Measurements from ENCODE around the gene PRKCA.

DNA sequence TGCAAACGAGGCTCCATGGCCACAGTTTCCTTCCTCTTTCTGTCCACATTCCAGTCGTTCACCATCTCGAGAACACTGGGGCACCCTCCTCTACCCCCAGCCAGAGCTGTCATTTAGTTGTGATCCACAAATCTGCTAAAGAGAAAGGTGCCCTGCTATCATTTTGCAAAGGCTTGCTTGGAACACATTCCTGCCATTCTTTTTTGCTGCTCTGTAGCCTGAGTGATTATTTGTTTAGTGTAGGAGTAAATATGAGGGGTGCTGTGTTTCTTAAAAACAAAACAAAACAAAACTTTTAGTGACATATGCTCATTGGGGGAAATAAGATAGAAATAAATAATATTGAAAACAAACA is 166.7 kb downstream of the PRKCA start:
- TF ChIP-seq, protein P1, sequence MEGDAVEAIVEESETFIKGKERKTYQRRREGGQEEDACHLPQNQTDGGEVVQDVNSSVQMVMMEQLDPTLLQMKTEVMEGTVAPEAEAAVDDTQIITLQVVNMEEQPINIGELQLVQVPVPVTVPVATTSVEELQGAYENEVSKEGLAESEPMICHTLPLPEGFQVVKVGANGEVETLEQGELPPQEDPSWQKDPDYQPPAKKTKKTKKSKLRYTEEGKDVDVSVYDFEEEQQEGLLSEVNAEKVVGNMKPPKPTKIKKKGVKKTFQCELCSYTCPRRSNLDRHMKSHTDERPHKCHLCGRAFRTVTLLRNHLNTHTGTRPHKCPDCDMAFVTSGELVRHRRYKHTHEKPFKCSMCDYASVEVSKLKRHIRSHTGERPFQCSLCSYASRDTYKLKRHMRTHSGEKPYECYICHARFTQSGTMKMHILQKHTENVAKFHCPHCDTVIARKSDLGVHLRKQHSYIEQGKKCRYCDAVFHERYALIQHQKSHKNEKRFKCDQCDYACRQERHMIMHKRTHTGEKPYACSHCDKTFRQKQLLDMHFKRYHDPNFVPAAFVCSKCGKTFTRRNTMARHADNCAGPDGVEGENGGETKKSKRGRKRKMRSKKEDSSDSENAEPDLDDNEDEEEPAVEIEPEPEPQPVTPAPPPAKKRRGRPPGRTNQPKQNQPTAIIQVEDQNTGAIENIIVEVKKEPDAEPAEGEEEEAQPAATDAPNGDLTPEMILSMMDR (conservative IDR thresholded peaks at IDR 0.05; ENCODE audit: low read depth, low read length), result no peak
- no peak for TF ChIP-seq EZH2phosphoT487 (IDR thresholded peaks at IDR 0.05; ENCODE audit: borderline replicate concordance, low read length)
